Neural progenitor cell (in vitro differentiated cells): ENCODE data around the gene PGP. TPM values are rescaled to one million over a fixed set of nuclear protein-coding genes. Genes with fewer than 3 reads are reported as not detected.

Experiments
- DNase-seq: peaks from one replicate; pipeline ENCODE4 v3.0.0-alpha.2; 2016; ENCODE audit warnings: low spot score
- H2AFZ ChIP-seq: fragments of 200-600 bp; sonication (generic); replicated peaks from 2 replicates; pipeline ENCODE4 v1.6.1; 2016; ENCODE audit warnings: antibody characterized with exemption
- H3F3A ChIP-seq: fragments of 200-600 bp; sonication (generic); 2 replicates; pipeline ENCODE4 v1.6.1; 2016; ENCODE audit warnings: antibody characterized with exemption, low read depth
- H3K27ac ChIP-seq: fragments of 200-600 bp; sonication (generic); 2 replicates; pipeline ENCODE4 v1.5.1; 2016; ENCODE audit warnings: mild to moderate bottlenecking
- H3K27me3 ChIP-seq: fragments of 200-600 bp; sonication (generic); 2 replicates; pipeline ENCODE4 v1.6.1; 2016; ENCODE audit warnings: mild to moderate bottlenecking, moderate library complexity
- H3K36me3 ChIP-seq: fragments of 200-600 bp; sonication (generic); 2 replicates; pipeline ENCODE4 v1.5.1; 2016
- H3K4me1 ChIP-seq: fragments of 200-600 bp; sonication (generic); 2 replicates; pipeline ENCODE4 v1.6.1; 2016; ENCODE audit warnings: mixed run types
- H3K4me2 ChIP-seq: fragments of 200-600 bp; sonication (generic); 2 replicates; pipeline ENCODE4 v1.6.1; 2016
- H3K4me3 ChIP-seq: fragments of 200-600 bp; sonication (generic); 2 replicates; pipeline ENCODE4 v1.5.1; 2016
- H3K79me2 ChIP-seq: fragments of 200-600 bp; sonication (generic); 2 replicates; pipeline ENCODE4 v1.6.1; 2016; ENCODE audit warnings: low read depth
- H3K9ac ChIP-seq: fragments of 200-600 bp; sonication (generic); 2 replicates; pipeline ENCODE4 v1.6.1; 2016
- H3K9me3 ChIP-seq: fragments of 200-600 bp; sonication (generic); 2 replicates; pipeline ENCODE4 v1.5.1; 2016; ENCODE audit warnings: low read depth
- H4K20me1 ChIP-seq: fragments of 200-600 bp; sonication (generic); 2 replicates; pipeline ENCODE4 v1.6.1; 2016; ENCODE audit warnings: low read depth
- H3K27ac Mint-ChIP-seq: 3 replicates; pipeline ENCODE4 v1.8.0; 2021; ENCODE audit warnings: mixed read lengths
- H3K27me3 Mint-ChIP-seq: 2 replicates; pipeline ENCODE4 v1.8.0; 2022; ENCODE audit warnings: low read depth, mild to moderate bottlenecking, inconsistent platforms, moderate library complexity, mixed read lengths; ENCODE audit not compliant: insufficient read depth
- H3K36me3 Mint-ChIP-seq: 3 replicates; pipeline ENCODE4 v1.8.0; 2021; ENCODE audit warnings: mixed read lengths
- H3K4me1 Mint-ChIP-seq: 3 replicates; pipeline ENCODE4 v1.8.0; 2021; ENCODE audit warnings: mixed read lengths
- H3K4me3 Mint-ChIP-seq: 3 replicates; pipeline ENCODE4 v1.8.0; 2021; ENCODE audit warnings: mild to moderate bottlenecking, moderate library complexity, mixed read lengths
- H3K9me3 Mint-ChIP-seq: 3 replicates; pipeline ENCODE4 v1.8.0; 2020; ENCODE audit warnings: mixed read lengths
- EZH2 ChIP-seq: fragments of 200-600 bp; sonication (generic); IDR thresholded peaks from 2 replicates; pipeline ENCODE4 v1.6.1; 2017; ENCODE audit warnings: antibody characterized with exemption, mild to moderate bottlenecking, moderate library complexity
- EZH2phosphoT487 ChIP-seq: fragments of 200-600 bp; sonication (generic); IDR thresholded peaks from 2 replicates; pipeline ENCODE4 v1.6.1; 2017; ENCODE audit warnings: antibody characterized with exemption
- total RNA-seq: library from RNA; depleted of rRNA; stranded (reverse); fragments of >200 nt; gene quantifications from 2 replicates; pipeline ENCODE4 v1.2.3, GENCODE V29; 2015; ENCODE audit warnings: low replicate concordance
- TF ChIP-seq, protein P1 (sequence below): fragments of 200-600 bp; sonication (generic); IDR thresholded peaks from 2 replicates; pipeline ENCODE4 v1.5.1; 2017; ENCODE audit warnings: antibody characterized with exemption, mild to moderate bottlenecking

PGP gene
- total RNA-seq, 1 donor from 2014 or later, result 13.3 TPM

DNA sequence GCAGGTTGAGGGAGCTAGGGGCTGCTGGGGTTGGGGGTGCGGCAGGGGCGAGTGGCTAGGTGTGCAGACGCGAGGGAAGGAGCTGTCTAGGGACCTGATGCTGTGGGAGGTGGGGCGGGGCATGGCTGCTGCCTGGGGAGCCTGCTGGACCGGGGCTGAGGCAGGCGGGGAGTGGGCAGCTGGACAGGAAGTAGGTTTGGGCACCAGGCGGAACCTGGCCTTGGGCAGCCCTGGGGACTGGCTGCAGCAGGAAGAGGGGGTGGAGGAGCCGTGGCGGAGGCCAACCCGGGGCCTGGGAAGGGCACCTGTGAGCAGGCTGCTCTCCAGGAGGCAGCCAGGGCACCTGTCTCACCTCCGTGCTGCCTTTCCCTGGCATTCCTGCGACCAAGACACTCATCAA is 15.7 kb upstream of the PGP start:
- no peaks in the 10 kb centered on the region for H3K9me3 Mint-ChIP-seq
- H3K4me1 Mint-ChIP-seq, result peaks cover 3% of the 10 kb centered on the region
- no peaks in the 10 kb centered on the region for H3K27me3 ChIP-seq
- no peak overlapping the region for H3K4me2 ChIP-seq
- TF ChIP-seq EZH2, result no peak
- TF ChIP-seq EZH2phosphoT487, result no peak
- TF ChIP-seq, protein P1, sequence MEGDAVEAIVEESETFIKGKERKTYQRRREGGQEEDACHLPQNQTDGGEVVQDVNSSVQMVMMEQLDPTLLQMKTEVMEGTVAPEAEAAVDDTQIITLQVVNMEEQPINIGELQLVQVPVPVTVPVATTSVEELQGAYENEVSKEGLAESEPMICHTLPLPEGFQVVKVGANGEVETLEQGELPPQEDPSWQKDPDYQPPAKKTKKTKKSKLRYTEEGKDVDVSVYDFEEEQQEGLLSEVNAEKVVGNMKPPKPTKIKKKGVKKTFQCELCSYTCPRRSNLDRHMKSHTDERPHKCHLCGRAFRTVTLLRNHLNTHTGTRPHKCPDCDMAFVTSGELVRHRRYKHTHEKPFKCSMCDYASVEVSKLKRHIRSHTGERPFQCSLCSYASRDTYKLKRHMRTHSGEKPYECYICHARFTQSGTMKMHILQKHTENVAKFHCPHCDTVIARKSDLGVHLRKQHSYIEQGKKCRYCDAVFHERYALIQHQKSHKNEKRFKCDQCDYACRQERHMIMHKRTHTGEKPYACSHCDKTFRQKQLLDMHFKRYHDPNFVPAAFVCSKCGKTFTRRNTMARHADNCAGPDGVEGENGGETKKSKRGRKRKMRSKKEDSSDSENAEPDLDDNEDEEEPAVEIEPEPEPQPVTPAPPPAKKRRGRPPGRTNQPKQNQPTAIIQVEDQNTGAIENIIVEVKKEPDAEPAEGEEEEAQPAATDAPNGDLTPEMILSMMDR, result no peak
- no peaks in the 10 kb centered on the region for H3K36me3 ChIP-seq
- peaks cover 24% of the 10 kb centered on the region for H3K79me2 ChIP-seq
- no peak overlapping the region for H3K27ac Mint-ChIP-seq
- no peak overlapping the region for H3K4me3 Mint-ChIP-seq
- H3K9ac ChIP-seq, result no peak overlapping the region
- H3K36me3 Mint-ChIP-seq, result peaks cover 3% of the 10 kb centered on the region
- H4K20me1 ChIP-seq, result peaks cover 23% of the 10 kb centered on the region
- no peak overlapping the region for H3K4me3 ChIP-seq
- peaks cover 5% of the 10 kb centered on the region for H3K27me3 Mint-ChIP-seq
- no peaks in the 10 kb centered on the region for H3F3A ChIP-seq
- no peaks in the 10 kb centered on the region for H3K4me1 ChIP-seq
- no peak for DNase-seq
- H3K9me3 ChIP-seq, result no peaks in the 10 kb centered on the region
- no peak overlapping the region for H2AFZ ChIP-seq
- H3K27ac ChIP-seq, result no peak overlapping the region

DNA sequence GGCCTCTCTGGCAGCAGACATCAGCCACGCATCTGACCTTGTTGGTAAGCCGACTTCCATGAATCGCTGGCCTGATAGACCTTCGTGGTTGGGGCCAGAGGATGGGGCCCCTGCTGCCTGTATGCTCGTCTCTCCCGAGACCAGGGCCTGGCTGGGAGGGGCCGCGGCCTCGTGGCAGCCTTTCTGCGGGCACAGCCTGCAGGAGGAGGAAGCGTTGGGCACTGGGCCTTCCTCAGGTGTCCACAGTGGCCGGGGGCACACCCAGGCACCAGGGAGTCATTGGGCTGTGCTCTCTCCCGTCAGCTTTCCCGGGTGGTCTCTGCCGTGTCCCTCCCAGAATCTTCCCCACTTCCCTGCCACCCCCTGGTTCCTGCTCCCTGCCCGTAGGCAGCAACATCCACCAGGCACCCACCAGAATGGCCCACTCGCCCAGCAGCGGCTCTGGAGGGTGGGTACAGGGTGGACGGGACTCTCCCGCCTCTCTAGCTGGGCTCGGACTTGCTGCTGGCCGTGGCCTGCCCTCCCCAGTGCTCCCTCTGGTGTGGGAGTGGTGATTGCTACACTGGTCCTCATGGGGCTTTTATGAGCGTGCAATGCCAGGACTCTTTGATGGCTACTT is 15.1 kb upstream of the PGP start:
- Histone ChIP-seq H4K20me1 (peaks cover 26% of the 10 kb centered on the region), H3F3A (no peaks in the 10 kb centered on the region), H3K9ac (no peak overlapping the region), H3K79me2 (peaks cover 30% of the 10 kb centered on the region), H3K9me3 (no peaks in the 10 kb centered on the region), H3K4me1 (no peaks in the 10 kb centered on the region), H3K36me3 (no peaks in the 10 kb centered on the region), H3K27me3 (no peaks in the 10 kb centered on the region), H3K27ac (no peak overlapping the region), H3K4me2 (no peak overlapping the region), H3K4me3 (no peak overlapping the region), H2AFZ (no peak overlapping the region)
- peaks cover 2% of the 10 kb centered on the region for H3K36me3 Mint-ChIP-seq
- H3K27me3 Mint-ChIP-seq, result peaks cover 2% of the 10 kb centered on the region
- H3K4me1 Mint-ChIP-seq, result peaks cover 3% of the 10 kb centered on the region
- H3K9me3 Mint-ChIP-seq, result no peaks in the 10 kb centered on the region
- DNase-seq, result no peak
- no peak overlapping the region for H3K27ac Mint-ChIP-seq
- no peak for TF ChIP-seq EZH2
- TF ChIP-seq, protein P1, result no peak
- no peak for TF ChIP-seq EZH2phosphoT487
- H3K4me3 Mint-ChIP-seq, result no peak overlapping the region

DNA sequence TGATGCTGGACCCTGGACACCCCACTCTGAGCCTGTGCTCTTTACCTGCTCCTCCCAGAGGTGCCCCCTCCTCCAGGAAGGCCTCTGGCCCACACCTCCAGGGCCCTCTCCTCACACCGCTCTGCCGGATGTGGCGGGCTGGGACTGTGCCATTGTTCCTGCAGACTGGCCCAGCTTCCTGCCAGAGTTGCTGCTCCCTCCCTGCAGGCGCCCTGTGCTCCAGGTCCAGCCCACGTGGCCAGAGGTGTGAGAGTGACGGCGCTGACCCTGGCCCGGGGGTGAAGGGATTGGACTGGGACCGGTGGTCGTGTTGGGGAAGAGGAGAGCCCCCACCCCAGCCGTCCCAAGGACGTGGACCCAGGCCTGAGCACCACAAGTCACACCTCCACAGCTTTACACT is 14.5 kb upstream of the PGP start:
- Histone ChIP-seq H2AFZ (no peak overlapping the region), H3F3A (no peaks in the 10 kb centered on the region), H4K20me1 (peaks cover 32% of the 10 kb centered on the region), H3K79me2 (peaks cover 36% of the 10 kb centered on the region), H3K27ac (no peak overlapping the region), H3K4me3 (no peak overlapping the region), H3K9me3 (no peaks in the 10 kb centered on the region), H3K4me1 (peaks cover 6% of the 10 kb centered on the region), H3K36me3 (no peaks in the 10 kb centered on the region), H3K27me3 (no peaks in the 10 kb centered on the region), H3K4me2 (no peak overlapping the region), H3K9ac (no peak overlapping the region)
- TF ChIP-seq EZH2 (no peak), EZH2phosphoT487 (no peak)
- TF ChIP-seq, protein P1, result no peak
- peaks cover 9% of the 10 kb centered on the region for H3K4me1 Mint-ChIP-seq
- peaks cover 2% of the 10 kb centered on the region for H3K27me3 Mint-ChIP-seq
- H3K27ac Mint-ChIP-seq, result no peak overlapping the region
- no peak overlapping the region for H3K4me3 Mint-ChIP-seq
- H3K9me3 Mint-ChIP-seq, result no peaks in the 10 kb centered on the region
- DNase-seq, result no peak
- peaks cover 2% of the 10 kb centered on the region for H3K36me3 Mint-ChIP-seq
